Heart left ventricle (tissue), 13 donors: ENCODE data around the gene CASS4.

ENCODE experiments used
- CTCF ChIP-seq, 12 donors: fragments of 200-600 bp; sonication (generic) in 4 of 12; IDR thresholded peaks; one replicate each; pipeline versions ENCODE4 v1.5.0 to v1.8.0; 2018 to 2022; ENCODE audit warnings: antibody characterized with exemption in 12 of 12, mild to moderate bottlenecking in 5 of 12
- POLR2A ChIP-seq, 2 donors: fragments of 450-650 bp; IDR thresholded peaks; one replicate each; pipeline ENCODE4 v1.6.1; 2017; ENCODE audit warnings: antibody characterized with exemption in 2 of 2, mild to moderate bottlenecking in 2 of 2, moderate library complexity in 2 of 2
- donor health status: ischemic (EF 13 %, LVEDD 7.1; RV severe dilation, severe dysfunction).
- donor health status: DM: no; HTN: yes; CAD: no.
- donor health status: DM: no; HTN: no; CAD: no.
- donor health status: ischemic (EF 25% LVEDD 6.9; RV normal size, moderate dysfunction).
- donor health status: ischemic (EF 25% LVEDD 5.7; RV mildly dilated, moderate dysfunction).
- donor health status: ischemic (EF 35%, LVEDD 5.7; RV mildly dilated, moderate dysfunction).
- donor health status: nonischemic (EF 11% LVEDD 7.7; RV severe dilation, severe dysfunction).
- donor health status: DM: yes; HTN: yes; CAD: no.
- donor health status: PGD.
- donor health status: ischemic (EF 29% LVEDD 5.4; RV normal size, mild dysfunction).
- donor health status: nonischemic (EF 23%, LVEDD 6.1; RV moderate dilation, normal function).

GRCh38 chr20:56391596-56392131 lies 20.4 kb upstream of the CASS4 start:
- no peak for TF ChIP-seq CTCF (IDR thresholded peaks at IDR 0.05)
- TF ChIP-seq POLR2A (IDR thresholded peaks at IDR 0.05) = no peak
